PC-9 (cell line): ENCODE measurements around the gene RIPPLY3. TPM values are rescaled to one million over a fixed set of nuclear protein-coding genes. Genes with fewer than 3 reads are reported as not detected.
"Not testable (repeated sequence)": the region's sequence is repeated elsewhere in the genome, so short reads cannot be mapped to it uniquely, and the experiment has no call there.

Source experiments
- BruUV-seq: library from RNA; stranded (reverse); fragments of 400-500 nt; replicated peaks from 2 replicates; lab custom pipeline; 2021; lab: Mats Ljungman, UMichigan
- CTCF ChIA-PET: fragments of 300-600 bp; sonication (Branson Sonifier 250); formaldehyde crosslinking; loops from one replicate; lab custom pipeline; 2022; ENCODE audit warnings: antibody characterized with exemption; lab: Charles Lee
- POLR2A ChIA-PET: fragments of 300-600 bp; sonication (Branson Sonifier 250); formaldehyde crosslinking; loops from one replicate; lab custom pipeline; 2022; ENCODE audit warnings: antibody characterized with exemption; ENCODE audit not compliant: unreplicated experiment; lab: Charles Lee
- DNase-seq, 2 experiments: peaks; one replicate each; pipeline versions ENCODE4 v3.0.0 to v3.0.0-alpha.2; 2015 to 2022; ENCODE audit warnings: mixed read lengths in 1 of 2
- H2AFZ ChIP-seq: fragments of 200-600 bp; sonication (generic); 2 replicates; pipeline ENCODE4 v1.8.1; 2017; ENCODE audit warnings: antibody characterized with exemption
- H3F3A ChIP-seq: fragments of 200-600 bp; sonication (generic); 2 replicates; pipeline ENCODE4 v1.8.1; 2017; ENCODE audit warnings: antibody characterized with exemption, mild to moderate bottlenecking, low read depth; ENCODE audit not compliant: insufficient read depth
- H3K27ac ChIP-seq: fragments of 200-600 bp; sonication (generic); 2 replicates; pipeline ENCODE4 v1.6.1; 2016; ENCODE audit warnings: mixed run types
- H3K27me3 ChIP-seq: fragments of 200-600 bp; sonication (generic); 2 replicates; pipeline ENCODE4 v1.6.1; 2016; ENCODE audit warnings: low read depth, mixed run types; ENCODE audit not compliant: insufficient read depth
- H3K36me3 ChIP-seq: fragments of 200-600 bp; sonication (generic); 2 replicates; pipeline ENCODE4 v1.6.1; 2016; ENCODE audit warnings: low read depth, mixed run types
- H3K4me1 ChIP-seq: fragments of 200-600 bp; sonication (generic); replicated peaks from 2 replicates; pipeline ENCODE4 v1.6.1; 2016; ENCODE audit warnings: mixed run types; ENCODE audit not compliant: insufficient read depth
- H3K4me2 ChIP-seq: fragments of 200-600 bp; sonication (generic); 2 replicates; pipeline ENCODE4 v1.6.1; 2017; ENCODE audit warnings: mixed run types
- H3K4me3 ChIP-seq: fragments of 200-600 bp; sonication (generic); 2 replicates; pipeline ENCODE4 v1.6.1; 2016; ENCODE audit warnings: mixed run types
- H3K79me2 ChIP-seq: fragments of 200-600 bp; sonication (generic); 2 replicates; pipeline ENCODE4 v1.6.1; 2017; ENCODE audit warnings: low read depth, mixed run types
- H3K9me2 ChIP-seq: fragments of 200-600 bp; sonication (generic); 2 replicates; pipeline ENCODE4 v1.8.1; 2017; ENCODE audit warnings: mild to moderate bottlenecking; ENCODE audit not compliant: insufficient read depth
- H3K9me3 ChIP-seq: fragments of 200-600 bp; sonication (generic); 2 replicates; pipeline ENCODE4 v1.8.1; 2016; ENCODE audit warnings: low read depth; ENCODE audit not compliant: insufficient read depth
- H4K20me1 ChIP-seq: fragments of 200-600 bp; sonication (generic); 2 replicates; pipeline ENCODE4 v1.8.1; 2017; ENCODE audit not compliant: insufficient read depth
- CTCF ChIP-seq: fragments of 200-600 bp; sonication (generic); conservative IDR thresholded peaks from 2 replicates; pipeline ENCODE4 v1.6.1; 2017; ENCODE audit warnings: mixed run types, antibody characterized with exemption, mild to moderate bottlenecking, moderate library complexity
- EZH2 ChIP-seq: fragments of 200-600 bp; sonication (generic); IDR thresholded peaks from 2 replicates; pipeline ENCODE4 v1.8.0; 2017; ENCODE audit warnings: antibody characterized with exemption, low read depth
- intact Hi-C: fragments of 100-400 bp; cut with micrococcal nuclease; formaldehyde crosslinking; loops from one replicate; pipeline ENCODE4 v1.10.0; 2022; ENCODE audit not compliant: unreplicated experiment
- total RNA-seq: library from RNA; stranded (reverse); gene quantifications from 2 replicates; pipeline ENCODE4 v1.2.3, GENCODE V29; 2021

Gene RIPPLY3
- total RNA-seq, 1 experiment from 2014 or later = 0.17 TPM

DNA sequence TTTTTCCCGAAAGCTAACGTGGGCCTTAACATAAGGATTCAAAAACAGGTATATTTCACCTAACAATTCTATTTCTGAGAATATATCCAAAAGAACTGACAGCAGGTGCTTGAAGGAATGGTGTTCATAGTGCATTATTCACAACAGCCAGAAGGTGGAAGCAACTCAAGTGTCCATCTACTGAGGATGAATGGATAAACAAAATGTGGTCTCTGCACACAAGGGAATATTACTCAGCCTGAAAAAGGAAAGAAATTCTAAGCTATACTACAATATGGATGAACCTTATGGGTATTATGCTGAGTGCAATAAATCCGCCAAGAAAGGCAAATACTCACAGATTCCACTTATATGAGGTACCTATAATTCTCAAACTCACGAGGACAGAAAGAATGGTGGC, 6.1 kb upstream of the RIPPLY3 start:
- no peak overlapping the region for H3K4me2 ChIP-seq
- H3K27ac ChIP-seq = no peak overlapping the region
- BruUV-seq = no TSS peak
- H3F3A ChIP-seq = no peaks in the 10 kb centered on the region
- H3K9me3 ChIP-seq = no peaks in the 10 kb centered on the region
- H3K79me2 ChIP-seq = no peaks in the 10 kb centered on the region
- H3K9me2 ChIP-seq = no peaks in the 10 kb centered on the region
- H3K4me3 ChIP-seq = no peak overlapping the region
- H3K4me1 ChIP-seq = no peaks in the 10 kb centered on the region
- no peak for DNase-seq
- H2AFZ ChIP-seq = no peak overlapping the region
- CTCF ChIA-PET = interaction anchor here (0.7 kb wide), 1 partner anchor 301 kb away, joined by 3 read pairs; no protein-coding TSS in a partner anchor
- no peaks in the 10 kb centered on the region for H3K27me3 ChIP-seq
- TF ChIP-seq CTCF (peak; percentile 37; the same call in 1 of the 2 replicates), EZH2 (no peak)
- intact Hi-C loops = no loop called here
- no peaks in the 10 kb centered on the region for H3K36me3 ChIP-seq
- POLR2A ChIA-PET = no interaction called here
- H4K20me1 ChIP-seq = no peaks in the 10 kb centered on the region

- ChIA-PET CTCF (no interaction called here), POLR2A (no interaction called here)
- no TSS peak for BruUV-seq
- Histone ChIP-seq H3K9me2 (no peaks in the 10 kb centered on the region), H4K20me1 (no peaks in the 10 kb centered on the region), H3F3A (no peaks in the 10 kb centered on the region), H3K36me3 (no peaks in the 10 kb centered on the region), H3K4me1 (no peaks in the 10 kb centered on the region), H2AFZ (no peak overlapping the region), H3K9me3 (no peaks in the 10 kb centered on the region), H3K27me3 (no peaks in the 10 kb centered on the region), H3K79me2 (no peaks in the 10 kb centered on the region), H3K4me3 (no peak overlapping the region), H3K4me2 (no peak overlapping the region), H3K27ac (no peak overlapping the region)
- TF ChIP-seq EZH2 (no peak), CTCF (no peak)
- DNase-seq = no peak
- intact Hi-C loops = no loop called here
Observed at GRCh38 chr21:37001441-37001840, 5.1 kb upstream of the RIPPLY3 start.

- POLR2A ChIA-PET = interaction anchor here (0.7 kb wide), 1 partner anchor 344 kb away, joined by 14 read pairs; no protein-coding TSS in a partner anchor
- H3K27me3 ChIP-seq, DNase-seq, H3K4me1 ChIP-seq, H3K9me2 ChIP-seq, H2AFZ ChIP-seq, H3K36me3 ChIP-seq, H4K20me1 ChIP-seq, H3K9me3 ChIP-seq, H3K4me2 ChIP-seq, intact Hi-C loops, H3K27ac ChIP-seq, BruUV-seq, CTCF ChIA-PET, H3K79me2 ChIP-seq, H3F3A ChIP-seq, H3K4me3 ChIP-seq: not testable (repeated sequence)
Observed at GRCh38 chr21:37002851-37003250, 3.7 kb upstream of the RIPPLY3 start.

DNA sequence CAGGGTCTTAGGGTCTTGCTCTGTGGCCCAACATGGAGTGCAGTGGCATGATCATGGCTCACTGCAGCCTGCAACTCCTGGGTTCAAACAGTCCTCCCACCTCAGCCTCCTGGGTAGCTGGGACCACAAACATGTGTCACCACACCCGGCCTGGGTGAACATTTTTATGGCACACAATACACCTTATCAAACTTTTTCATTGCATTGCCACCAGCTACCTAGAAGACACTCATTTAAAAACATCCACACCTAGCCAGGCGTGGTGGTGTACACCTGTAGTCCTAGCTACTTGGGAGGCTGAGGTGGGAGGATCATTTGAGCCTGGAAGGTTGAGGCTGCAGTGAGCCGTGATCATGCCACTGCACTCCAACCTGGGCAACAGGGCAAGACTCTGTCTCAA, 2.6 kb upstream of the RIPPLY3 start:
- H4K20me1 ChIP-seq, H3K79me2 ChIP-seq, intact Hi-C loops, H3K27me3 ChIP-seq, POLR2A ChIA-PET, H3K4me1 ChIP-seq, H3K4me2 ChIP-seq, H3K9me2 ChIP-seq, DNase-seq, H3K9me3 ChIP-seq, H3F3A ChIP-seq, H3K36me3 ChIP-seq, H3K4me3 ChIP-seq, H2AFZ ChIP-seq, BruUV-seq, H3K27ac ChIP-seq, CTCF ChIA-PET: not testable (repeated sequence)
